HPDE6-E6E7 (cell line): Measurements from ENCODE around the gene KCNMA1.

Source experiments
- DNase-seq: peaks from one replicate; pipeline ENCODE4 v3.0.0; 2011; ENCODE audit warnings: missing footprints; ENCODE audit errors: extremely low spot score

Gene KCNMA1

DNA sequence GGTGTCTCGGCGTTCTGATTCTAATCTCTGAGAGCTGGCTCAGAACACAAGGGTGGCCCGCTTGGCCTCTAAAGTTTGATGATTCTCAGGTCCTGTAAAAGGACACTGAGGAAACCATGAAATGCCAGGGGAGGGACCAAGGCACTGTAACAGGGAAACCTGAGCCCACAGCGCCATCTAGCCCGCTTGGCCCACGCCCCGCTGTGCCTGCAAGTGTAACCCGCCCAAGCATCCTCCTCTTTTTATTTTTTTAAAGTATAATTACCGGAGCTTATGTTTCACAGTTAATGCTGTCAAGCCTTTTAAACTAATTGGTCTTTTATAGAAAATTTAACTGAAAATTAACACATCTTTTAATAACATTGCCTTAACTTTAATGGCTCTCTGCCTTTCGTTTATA lies 734.7 kb downstream of the KCNMA1 start:
- DNase-seq: no peak

DNA sequence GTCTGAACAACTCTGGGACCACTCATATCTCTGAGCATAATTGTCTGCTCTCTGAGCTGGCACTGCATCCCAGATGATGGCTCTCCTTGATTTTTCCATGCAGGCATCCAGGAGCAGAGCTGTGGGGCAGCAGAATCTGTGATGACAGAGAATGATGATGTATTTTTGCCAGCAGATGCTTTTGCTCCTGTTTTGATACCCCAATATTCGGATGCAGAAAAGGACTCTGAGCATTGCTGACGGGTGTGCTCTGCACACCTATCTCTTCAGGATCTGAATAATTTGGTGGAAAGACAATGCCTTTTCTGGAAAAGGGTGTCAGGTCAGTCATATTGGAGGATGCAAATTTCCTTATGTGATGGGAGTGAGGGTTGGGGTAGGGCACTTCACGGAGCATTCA lies 735.9 kb downstream of the KCNMA1 start:
- DNase-seq: no peak

DNA sequence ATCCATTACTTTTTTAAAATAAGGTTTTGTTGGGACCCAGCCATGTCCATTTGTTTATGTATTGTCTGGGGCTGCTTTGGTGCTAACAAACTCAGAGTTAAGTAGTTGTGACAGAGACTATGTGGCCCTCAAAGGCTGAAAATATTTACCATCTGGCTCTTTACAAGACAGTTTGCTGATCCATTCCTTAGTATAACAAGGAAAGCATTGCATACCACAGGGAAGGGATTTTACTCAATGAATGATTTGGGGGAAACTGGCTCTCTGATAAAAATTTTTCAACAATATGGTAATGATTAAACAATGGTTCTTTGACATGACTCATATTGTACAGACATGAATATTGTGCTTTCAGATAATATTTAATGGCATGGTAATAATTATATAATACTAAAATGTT lies 738.1 kb downstream of the KCNMA1 start:
- no peak for DNase-seq

DNA sequence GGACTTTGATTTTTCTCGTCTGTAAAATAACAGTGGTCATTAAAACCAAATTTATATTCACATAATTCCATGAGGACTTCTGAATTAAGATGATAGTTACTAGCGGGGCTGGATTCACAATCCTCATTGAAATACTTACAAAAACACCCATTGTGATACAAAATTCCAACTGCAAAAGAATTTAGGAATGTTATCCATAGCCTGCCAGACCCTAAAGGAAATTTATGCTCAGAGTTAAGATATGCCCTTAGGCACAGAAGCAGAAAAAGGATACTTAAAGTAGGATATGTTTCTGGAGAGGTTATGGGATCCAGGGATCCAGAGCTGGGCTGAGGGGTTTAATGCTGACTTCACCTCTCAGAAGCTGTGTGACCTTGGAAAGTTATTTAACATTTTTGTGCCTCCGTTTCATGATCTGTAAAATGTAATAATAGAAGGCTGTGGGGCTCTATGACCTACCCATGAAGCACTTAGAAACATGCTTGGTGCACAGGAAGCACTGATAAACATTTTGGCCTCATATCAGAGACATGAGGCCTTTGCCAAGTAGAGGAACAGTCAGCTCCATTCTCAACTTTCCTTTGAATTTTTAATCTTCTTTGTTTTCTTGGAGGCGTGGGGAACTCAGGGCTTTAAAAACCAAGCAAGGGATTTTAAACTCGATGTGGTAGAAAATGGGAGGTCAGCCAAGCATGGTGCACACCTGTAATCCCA lies 744.7 kb downstream of the KCNMA1 start:
- no peak for DNase-seq

DNA sequence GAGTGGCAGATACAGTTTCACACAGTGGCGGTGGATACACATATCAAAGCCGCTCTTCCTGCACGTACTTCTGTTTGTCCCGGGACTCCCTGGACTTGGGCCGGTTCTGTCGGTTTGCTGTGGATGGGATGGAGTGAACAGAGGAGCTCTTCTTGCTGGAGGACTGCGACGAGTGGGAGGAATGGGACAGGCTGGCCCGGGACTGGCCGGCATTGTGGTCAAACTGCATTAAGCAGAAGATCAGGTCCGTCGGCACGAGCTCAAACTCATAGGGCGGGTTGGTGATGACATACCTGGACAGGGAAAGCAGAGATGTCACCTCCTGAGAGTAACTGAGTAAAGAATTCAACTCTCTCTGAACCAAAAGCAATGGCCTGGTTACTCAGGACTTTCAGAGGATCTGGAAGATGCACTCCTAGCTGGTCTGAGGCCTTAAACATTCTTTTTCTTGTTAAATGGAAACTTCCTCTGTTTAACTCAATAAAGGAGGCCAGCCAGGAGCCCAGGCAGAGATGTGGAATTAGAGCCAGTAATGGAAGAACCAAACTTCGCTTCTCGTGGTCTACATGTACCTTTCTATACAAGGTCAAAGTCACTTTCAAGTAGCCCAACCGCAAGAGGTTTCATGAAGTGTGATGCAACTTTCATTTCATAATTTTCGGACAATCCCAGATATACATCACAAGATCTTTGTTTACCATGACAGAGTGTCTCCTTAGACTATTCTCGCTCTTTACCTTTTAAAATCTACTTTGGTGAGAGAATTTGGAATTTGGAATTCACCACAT lies 750.2 kb downstream of the KCNMA1 start:
- no peak for DNase-seq

DNA sequence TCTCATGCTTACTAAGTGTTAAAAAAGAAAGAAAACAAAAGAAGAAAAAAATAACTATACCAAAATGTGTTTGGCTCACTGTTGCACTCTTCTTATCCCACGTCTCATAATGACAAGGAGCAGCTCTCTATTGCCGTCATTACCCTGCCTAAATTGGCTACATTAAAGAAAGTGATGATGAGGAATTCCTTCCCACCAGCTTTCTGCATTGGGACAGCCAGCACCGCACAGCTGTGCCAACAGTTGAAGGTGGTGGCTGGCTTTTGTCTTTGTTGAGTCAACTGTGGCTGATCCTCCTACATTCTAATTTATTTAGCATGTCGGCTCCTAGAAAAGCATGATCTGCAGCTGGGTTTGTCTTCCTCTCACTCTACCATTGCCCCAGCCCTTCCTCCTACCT lies 751.8 kb downstream of the KCNMA1 start:
- DNase-seq: no peak

DNA sequence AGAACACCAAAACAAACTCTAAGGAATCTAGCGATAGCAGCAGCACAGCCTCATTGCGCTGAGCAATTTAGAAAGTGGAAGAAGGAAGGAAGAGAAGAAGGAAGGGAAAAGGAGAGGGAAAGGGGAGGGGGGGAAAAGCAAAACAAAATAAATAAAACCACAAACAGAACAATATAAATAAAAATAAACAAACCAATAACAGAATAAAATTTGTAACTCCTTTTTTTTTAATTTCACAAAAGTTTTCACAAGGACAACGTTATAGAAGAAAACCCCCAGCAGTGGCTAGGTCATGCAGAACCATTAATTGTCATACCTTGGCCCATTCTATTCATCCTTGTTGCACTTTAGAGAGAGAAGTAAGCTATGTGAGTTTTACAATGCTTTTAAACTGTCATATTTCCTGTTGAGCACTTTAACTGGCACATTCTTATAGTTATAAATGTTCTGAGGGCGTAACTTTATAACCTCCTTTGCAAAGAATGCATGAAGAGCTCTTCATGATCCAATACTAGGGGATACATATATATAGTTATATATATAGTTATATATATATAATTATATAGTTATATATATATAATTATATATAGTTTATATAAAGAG lies 752.8 kb downstream of the KCNMA1 start:
- DNase-seq: no peak

DNA sequence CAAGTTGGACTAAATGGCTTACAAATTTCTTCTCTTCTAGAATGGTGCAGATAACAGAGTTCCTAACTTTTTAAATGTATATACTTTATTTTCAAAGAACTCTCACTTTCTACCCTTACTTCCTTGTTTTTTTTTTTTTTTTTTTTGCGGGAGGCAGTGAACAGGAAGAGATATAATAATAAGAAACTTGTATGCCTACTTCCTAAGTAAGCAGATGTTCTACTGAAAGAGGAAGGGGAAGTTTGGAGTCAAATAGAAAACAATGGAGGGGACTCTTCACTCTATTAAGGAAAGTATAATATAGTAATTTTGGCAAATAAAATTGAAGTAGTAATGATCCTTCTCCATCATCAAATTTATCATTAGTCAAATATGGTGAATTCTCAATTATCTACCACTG lies 754.0 kb downstream of the KCNMA1 start:
- no peak for DNase-seq

DNA sequence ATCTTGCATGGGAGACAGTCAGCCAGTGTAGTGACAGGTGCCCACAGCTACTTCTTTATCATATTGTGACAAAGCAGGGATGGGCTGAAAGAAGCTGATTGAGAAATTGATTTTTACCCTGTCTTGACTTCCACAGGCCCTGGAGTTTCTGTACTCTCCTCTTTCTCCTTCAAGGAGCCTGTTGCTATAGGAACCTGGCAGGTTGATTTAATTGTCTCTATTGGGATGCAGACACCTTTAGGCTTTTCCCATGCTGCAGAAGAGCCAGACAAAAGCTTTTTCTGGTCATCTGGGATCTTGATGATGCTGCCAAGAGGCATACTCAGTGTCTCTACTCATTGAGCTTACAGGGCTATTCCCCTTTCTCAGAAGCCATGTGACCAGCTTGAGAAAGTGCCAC lies 754.8 kb downstream of the KCNMA1 start:
- DNase-seq: no peak

DNA sequence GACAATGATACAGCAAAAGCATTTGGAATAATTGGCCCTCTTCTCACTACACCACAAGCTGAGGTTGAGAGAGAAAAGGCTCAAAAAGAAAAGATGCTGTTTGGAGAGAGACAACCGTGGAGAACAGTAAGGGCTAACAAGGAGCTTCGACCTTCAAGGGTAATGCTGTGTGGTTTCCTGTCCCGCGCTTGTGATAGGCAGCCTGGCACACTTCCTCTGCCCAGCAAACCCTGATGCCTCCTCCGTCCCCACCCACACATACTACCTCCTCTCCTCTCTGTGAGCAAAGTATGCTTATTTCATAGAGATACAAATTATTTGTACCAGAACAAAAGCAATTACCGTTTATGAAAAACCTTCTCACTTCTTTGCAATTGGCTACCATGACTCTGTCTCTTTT lies 755.4 kb downstream of the KCNMA1 start:
- DNase-seq: no peak

DNA sequence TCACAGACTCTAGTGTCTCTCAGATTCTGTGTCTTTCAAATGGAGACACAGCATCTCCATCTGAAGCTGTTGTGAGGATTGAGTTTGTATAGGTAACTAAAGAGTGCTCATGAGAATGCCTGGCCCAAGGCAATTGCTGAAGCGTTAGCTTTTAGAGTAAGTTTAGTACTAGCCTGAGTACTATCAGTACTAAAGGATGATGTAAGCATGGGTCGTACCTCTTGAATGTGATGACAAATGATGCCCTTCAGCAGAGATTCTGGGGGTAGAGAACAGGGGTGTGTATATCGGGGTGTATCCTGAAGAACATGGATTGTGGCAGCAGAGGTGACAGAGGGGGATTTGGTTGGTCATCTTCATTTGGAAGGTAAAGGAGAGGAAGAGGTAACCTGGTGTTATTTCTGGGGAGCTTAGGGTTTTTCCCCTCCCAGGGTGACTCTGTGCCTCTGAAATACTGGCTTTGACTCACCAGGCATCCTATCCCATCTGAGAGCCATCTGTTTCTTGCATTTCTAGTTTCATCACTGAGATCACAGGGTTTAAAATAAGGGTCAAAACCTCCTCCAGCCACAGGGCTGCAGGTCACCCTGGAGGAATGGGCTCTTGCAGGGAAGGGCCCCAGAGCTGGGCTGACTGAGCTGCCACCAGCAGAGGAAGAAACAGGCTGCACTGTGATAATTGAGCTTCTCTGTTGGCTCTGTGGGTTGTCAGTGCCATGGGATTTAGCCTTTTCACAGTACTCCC lies 756.0 kb downstream of the KCNMA1 start:
- DNase-seq: no peak

DNA sequence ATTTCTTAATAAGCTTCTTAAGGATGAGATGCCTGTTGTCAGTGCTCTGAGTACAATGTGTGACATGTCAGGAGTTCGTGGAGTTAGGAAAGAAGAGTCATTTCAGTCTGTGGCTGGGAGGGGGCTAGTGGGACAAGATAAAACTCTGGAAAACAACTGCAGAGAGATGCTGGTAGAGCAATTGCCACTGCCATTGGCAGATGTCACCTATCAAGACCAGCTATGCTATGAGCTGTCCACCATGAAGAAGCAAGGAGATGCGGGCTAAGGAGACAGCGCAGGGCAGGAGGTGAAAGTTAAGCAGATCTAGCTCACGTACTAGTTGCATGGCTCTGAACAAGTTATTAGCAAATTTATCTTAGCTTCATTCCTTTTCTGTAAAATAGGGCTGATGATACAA lies 756.7 kb downstream of the KCNMA1 start:
- DNase-seq: no peak

DNA sequence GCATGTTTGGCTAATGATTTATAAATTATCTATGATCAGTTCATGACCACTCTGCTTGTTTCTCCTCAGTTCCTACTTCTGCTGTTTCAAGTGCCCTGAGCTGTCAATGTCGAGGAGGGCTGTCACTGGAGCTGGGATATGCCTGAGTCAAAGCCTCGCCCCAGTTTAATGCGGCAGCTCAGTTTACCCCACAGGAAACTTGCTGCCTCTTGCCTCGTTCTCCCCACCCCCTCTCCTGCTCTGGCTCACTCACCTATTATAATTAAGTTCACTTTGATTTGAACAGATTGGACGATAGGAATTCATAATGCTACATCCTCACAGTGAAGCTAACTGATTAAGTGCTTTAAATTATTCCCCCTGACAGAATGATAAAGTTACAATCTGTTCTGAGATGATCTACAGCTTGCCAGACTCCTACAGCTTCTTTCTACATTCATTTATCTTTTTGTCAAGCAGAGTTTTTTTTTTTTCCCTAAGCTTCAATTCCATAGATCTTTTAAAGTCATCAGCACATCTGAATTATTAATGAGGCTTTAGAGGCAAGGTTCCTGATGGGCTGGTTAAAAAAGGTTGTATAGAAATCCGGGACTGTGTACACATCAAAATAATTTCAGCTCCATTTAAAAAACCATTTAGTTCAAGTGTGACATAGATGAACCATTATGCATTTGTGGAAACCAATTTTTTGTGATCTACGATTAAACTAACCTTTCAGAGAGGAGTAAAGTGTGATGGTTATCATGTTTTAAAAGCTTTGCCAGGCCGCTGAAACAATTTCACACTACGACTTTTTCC lies 758.3 kb downstream of the KCNMA1 start:
- no peak for DNase-seq

DNA sequence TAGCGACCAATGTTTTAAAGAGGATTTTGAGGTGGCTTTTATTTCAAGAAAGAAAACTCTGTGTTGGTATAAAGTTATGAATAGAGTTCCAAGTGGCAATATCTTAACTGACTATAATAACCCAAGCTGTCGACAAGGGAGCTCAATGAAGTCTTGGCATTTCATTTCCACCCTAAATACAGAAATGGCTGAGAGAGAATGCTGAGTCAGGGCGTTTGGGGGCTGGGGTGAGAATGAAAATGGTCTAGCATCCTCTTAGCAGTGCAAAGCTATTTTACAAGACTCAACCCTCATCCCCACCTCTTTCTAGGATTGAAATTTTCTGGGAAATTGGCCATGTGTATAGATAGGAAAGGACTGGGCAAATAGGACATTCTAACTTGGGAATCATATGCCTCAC lies 759.1 kb downstream of the KCNMA1 start:
- no peak for DNase-seq

DNA sequence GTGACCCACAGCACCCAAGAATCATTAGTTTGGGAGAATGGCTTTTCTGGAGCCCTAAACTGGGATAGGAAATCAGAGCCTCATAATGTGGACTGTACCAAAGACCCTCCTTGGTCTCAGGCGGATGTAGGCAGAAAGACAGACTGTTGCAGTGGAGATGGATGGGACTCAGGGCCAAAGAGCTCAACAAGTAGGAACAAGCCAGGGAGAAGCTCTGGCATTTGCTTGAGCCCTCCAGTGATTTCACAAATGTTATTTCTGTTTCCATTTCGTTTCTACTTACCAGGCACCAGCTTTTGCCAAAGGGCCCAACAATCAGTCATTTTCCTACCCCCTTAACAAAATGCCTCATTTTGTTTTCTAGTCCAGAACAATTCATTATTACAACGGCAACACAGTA lies 762.7 kb downstream of the KCNMA1 start:
- DNase-seq: no peak

DNA sequence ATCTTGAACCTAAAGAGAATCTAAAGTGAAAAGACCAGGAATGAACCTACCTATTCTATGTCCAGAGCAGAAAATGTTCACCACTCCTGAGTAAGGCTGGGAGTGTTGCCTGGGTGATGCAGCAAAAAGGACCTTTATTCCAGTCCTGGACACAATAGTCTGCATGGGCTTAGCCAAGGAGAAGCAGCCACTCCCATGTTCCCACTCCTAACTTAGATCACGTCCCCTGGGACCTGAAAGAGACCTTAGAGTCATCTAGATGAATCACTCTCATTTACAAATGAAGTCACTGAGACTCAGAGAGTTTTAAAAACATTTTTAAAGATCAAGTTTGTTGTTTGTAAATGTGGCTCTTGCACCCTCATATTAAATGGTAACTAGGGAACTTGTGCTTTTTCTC lies 763.4 kb downstream of the KCNMA1 start:
- DNase-seq: no peak

DNA sequence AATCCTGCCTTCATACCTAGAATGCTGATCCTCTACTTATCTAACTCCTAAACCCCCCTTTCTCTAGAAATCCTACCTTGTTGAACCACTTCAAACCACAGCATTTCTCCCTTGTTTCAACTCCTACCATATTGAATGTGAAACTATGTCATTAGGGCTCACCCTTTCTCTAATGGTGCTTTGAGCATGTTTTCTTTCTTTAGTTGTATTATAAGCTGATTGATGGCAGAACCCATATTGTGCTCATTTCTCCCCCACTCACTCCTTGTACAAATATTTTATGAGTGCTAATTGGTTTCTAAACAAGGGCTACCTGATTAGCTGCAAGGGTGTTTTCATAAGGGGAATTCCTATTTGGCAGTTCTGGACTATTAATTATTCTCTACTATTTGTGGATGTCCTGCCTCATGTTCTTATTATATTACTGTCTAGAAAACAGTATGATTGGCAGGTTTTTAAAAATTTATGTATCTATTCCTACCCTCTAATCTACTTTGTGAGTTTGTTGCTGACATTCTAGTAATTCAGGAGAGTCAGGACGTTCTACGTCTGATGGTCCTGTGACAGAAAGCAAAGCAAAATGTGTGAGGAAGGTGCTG lies 765.8 kb downstream of the KCNMA1 start:
- no peak for DNase-seq

DNA sequence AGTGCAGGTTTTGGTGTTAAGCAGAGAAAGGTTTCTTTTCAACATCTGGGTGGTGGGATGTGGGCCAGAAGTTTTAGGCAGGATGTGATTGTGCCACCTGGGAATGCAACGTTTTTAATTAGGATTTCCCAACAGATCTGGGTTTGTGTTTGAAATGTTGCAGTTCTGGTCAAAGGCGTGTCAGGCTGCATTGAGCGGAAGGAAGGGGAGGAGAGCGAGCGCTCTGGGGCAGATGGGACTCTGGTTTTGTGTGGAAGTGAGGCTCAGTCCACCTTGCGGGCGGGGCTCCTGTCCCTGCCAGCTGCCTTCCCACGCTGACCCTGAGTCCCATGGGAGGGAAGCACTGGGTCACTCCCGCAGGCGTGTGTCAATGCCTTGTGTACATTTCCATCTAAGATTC lies 767.7 kb downstream of the KCNMA1 start:
- no peak for DNase-seq

DNA sequence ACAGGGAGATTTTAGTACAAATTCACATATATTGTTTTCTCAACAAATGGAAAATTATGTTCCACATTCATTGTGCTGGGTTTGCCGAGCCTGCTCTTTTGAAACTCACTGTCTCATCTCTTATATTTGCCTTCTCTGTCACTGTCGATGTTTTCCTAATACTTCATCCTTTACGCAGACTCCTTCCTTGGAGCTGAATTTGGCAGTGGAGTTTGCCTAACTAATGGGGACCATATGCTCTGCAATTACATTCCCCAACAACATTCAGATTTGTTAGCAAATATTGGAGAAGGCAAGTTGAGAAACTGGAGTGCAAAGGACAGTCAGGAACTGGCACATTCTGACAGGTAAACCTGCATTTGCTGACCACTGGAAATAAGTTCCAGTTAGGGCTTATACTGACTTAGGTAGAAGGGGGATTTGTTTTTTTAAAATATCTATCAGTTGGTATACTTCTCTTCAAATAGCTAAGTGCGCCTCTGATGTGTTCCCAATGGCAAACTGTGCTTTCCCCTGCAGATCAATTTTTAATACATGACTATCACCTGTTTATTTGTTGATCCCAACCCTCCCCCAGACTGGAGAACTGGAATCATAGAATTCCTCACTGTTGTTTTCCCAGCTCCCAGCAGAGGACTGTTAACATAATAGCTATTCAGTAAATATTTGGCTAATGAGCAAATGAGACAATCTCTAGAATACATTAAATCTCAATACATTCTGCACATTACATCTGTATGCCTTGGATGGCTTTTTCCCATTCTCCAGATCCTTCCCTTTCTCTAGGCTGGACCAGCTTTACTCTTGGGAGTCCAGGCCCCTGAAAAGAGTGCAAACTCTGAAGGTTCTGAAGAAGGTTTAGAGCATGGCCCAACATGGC lies 769.3 kb downstream of the KCNMA1 start:
- no peak for DNase-seq
